ENCODE measurements around the gene ARHGAP22.

Gene ARHGAP22

DNA sequence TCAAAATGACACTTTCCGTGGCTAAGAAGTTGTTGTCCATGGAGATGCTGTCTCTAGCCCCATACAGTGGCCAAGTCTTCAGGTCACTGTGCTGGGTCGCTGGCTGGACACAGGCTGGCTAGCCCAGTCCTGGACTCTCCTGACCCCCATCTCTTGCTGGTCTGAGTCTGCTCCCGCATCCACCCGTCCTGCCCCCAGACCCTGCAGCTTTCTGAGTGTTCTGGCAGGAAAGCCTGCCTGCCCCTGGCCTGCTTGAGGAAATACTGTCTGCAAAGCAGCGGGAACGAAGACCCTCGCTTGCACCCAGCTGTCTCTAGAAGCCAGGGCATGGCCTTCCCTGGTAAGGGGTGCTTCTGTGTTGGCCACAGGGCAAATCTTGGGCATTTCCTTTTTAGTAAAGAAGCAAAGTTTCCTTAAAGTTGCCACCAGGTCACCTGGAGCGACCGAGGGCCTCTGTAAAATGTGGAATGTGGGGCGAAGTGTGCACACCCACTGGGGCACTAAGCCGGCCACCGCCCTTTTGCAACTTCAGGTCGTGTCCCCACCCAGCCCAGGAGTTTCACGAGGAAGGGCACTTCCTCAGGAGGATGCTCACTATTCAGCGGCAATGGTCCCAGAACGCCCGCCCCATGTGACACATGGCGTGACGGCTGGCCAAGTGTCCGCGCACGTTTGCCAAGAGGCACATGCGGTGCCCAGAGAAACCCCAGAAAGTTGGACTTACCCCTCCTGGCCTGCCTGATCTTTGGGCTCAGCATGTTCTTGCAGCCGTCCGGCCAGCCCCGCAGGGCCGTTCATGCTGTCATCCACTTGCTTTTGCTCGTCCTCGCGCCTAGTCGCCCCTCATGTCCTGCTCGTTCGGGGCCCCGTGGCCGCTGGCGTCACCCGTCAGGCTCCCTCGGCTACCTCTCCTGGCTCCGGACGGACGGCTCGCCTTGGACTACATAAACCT, 558 bp downstream of the ARHGAP22 start:
- H3K9me3 Mint-ChIP-seq = no peaks in the 10 kb centered on the region
- H3K27ac Mint-ChIP-seq = peak overlapping the region; percentile 52
- H3K36me3 Mint-ChIP-seq = no peaks in the 10 kb centered on the region
- peak; percentile 10 for ATAC-seq
- peak overlapping the region; percentile 79 for H3K4me3 Mint-ChIP-seq
- peaks cover 34% of the 10 kb centered on the region for H3K27me3 Mint-ChIP-seq
- peaks cover 31% of the 10 kb centered on the region for H3K4me1 Mint-ChIP-seq

DNA sequence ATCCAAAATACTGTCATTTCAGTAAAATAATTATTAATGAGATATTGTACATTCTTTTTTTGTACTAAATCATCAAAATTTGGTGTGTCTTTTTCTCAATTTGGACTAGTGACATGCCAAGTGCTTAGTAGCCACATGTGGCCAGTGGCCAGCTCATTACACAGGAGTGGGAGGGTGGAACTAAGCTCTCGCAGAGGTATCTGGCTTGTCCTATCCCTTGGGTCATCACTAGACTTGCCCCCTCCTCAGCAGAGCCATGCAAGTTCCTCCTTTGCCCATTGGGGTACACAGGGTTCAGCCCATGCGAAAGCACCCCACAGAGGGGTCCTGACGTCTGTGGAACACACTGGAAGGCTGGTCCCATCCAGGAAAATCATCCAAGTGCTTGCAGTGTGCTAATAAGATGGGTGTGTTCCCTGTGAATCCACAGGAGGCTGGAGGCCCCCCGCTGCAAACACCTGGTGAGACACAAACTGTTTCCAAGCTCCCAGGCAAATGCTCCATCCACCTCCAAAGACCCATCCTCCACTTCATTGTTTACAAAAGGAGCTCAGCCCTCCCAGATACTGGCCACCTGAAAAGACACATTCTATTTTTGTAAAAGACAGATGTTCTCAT, 1.3 kb downstream of the ARHGAP22 start:
- Mint-ChIP-seq H3K27ac (peak overlapping the region; percentile 52), H3K4me1 (peaks cover 35% of the 10 kb centered on the region), H3K36me3 (no peaks in the 10 kb centered on the region), H3K4me3 (peak overlapping the region; percentile 79), H3K9me3 (no peaks in the 10 kb centered on the region), H3K27me3 (peaks cover 34% of the 10 kb centered on the region)
- ATAC-seq = no peak

DNA sequence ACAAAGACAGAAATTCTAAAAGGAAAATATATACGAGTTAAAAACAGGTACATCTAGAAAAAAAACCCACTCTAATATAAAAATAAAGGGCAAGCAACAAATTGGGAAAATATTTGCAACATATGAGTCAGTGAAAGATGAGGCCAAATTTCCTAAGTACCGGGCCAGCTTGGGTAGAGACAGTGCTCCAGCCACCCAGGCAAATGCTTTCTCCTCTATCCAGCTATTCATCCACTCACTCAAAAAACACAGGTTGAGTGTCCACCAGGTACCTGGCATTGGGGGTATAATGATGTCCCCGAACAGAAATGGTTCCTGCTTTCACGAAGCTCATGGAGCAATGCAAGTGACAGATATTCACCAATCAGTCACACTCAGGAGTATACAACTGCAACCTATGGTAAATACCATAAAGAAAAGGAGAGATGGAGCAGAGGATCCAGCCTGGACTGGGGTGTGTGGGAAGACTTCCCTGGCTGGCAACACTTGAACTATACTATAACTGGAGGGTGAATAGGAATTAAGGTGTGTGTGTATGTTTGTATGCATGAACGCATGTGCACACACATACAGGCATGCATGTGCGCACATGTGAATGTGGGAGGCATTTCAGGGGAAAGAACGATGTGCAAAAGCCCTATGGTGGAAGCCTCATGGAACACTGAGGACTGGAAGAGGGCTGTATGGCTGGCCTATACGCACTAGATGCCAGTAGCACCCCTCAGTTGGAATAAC, 2.3 kb downstream of the ARHGAP22 start:
- ATAC-seq = no peak

DNA sequence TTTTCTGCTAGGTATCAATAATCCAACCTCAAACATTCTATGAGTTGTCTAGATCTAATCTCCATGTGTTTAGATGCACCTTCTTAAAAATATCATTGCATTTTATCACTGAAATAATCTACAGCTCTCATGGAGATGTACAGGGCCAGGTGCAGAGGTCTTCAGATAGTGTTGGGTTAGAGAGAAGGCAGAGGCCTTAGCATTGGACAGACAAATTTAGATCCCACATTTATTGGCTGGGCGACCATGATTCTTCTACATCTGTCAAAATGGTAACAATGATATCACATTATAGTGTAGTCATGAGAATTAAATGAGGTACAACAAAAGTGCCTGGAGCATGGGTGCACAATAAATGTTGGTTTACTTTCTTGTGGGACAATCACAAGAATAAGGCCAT, 3.1 kb downstream of the ARHGAP22 start:
- Mint-ChIP-seq H3K36me3 (no peaks in the 10 kb centered on the region), H3K4me1 (peaks cover 26% of the 10 kb centered on the region), H3K9me3 (no peaks in the 10 kb centered on the region), H3K4me3 (no peak overlapping the region), H3K27me3 (peaks cover 27% of the 10 kb centered on the region), H3K27ac (no peak overlapping the region)
- no peak for ATAC-seq

More for the DNA sequence above, 2.3 kb downstream of the ARHGAP22 start:
- H3K4me3 Mint-ChIP-seq = no peak overlapping the region
- no peak overlapping the region for H3K27ac Mint-ChIP-seq
- H3K9me3 Mint-ChIP-seq = no peaks in the 10 kb centered on the region
- peaks cover 34% of the 10 kb centered on the region for H3K27me3 Mint-ChIP-seq
- H3K36me3 Mint-ChIP-seq = no peaks in the 10 kb centered on the region
- H3K4me1 Mint-ChIP-seq = peaks cover 32% of the 10 kb centered on the region

DNA sequence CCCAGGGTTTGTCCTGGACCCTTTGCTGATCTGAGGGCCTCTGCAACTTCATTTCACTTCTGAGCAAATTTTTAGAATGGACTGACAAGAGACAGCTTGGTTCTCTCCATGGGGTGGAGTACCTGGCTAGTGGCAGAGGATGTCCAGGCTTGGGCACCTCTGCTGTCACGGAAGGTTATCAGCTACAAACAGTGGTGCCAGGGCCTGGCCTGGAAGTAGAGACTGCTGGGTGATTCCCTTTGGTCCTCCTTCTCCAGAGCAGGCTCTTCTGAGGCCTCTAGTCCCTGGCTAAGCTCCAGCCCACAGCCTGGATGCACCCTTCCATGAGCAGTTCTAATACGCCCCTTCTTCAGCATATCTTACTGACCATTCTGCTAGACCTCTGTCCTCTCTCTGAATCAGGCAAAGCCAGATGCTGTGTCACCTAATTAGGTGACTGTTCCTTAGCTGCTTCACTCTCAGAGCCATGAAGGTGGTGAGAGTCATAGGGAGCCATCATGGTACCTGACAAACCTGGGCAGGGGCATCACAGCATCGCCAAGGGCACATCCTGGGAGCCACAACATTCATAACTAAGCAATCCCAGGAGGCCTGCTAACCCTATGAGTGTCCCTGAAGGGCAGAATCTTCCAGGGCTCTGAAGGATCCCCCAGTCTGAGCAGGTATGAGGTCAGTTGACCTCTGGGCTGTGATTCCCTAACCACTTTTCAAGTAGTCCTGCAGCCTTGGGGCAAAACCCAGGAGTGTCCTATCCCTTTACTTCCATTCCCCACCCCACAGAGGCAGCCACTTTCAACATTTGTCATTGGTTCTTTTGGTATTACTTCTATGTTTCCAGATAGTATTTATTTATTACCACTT, 4.0 kb downstream of the ARHGAP22 start:
- Mint-ChIP-seq H3K27me3 (peaks cover 18% of the 10 kb centered on the region), H3K4me1 (peaks cover 23% of the 10 kb centered on the region), H3K36me3 (no peaks in the 10 kb centered on the region), H3K9me3 (no peaks in the 10 kb centered on the region), H3K4me3 (no peak overlapping the region), H3K27ac (no peak overlapping the region)
- ATAC-seq = no peak

DNA sequence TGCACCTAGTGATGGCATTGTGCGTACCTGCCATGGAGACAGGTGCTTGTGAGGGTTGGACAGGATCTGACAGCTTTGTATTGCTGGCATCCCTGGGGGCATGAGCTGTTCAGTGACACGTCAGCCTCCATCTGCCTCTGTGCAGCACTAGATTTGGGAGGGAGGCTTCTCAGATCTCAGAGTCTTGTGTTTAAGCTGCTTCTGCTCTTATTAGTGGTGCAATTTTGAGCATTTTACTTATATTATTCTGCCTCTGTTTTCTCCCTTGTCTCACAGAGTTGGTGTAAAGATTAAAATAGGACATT, 5.1 kb downstream of the ARHGAP22 start:
- Mint-ChIP-seq H3K4me3 (no peak overlapping the region), H3K27me3 (peaks cover 17% of the 10 kb centered on the region), H3K9me3 (no peaks in the 10 kb centered on the region), H3K27ac (peak overlapping the region; percentile 28), H3K4me1 (peaks cover 23% of the 10 kb centered on the region), H3K36me3 (no peaks in the 10 kb centered on the region)
- no peak for ATAC-seq

GRCh38 chr10:48598936-48599829, 5.7 kb downstream of the ARHGAP22 start:
- Mint-ChIP-seq H3K4me3 (no peak overlapping the region), H3K36me3 (no peaks in the 10 kb centered on the region), H3K9me3 (no peaks in the 10 kb centered on the region), H3K4me1 (peaks cover 19% of the 10 kb centered on the region), H3K27me3 (peaks cover 12% of the 10 kb centered on the region), H3K27ac (peak overlapping the region; percentile 28)
- no peak for ATAC-seq

- peaks cover 7% of the 10 kb centered on the region for H3K27me3 Mint-ChIP-seq
- peaks cover 12% of the 10 kb centered on the region for H3K4me1 Mint-ChIP-seq
- no peaks in the 10 kb centered on the region for H3K36me3 Mint-ChIP-seq
- no peak for ATAC-seq
- no peak overlapping the region for H3K27ac Mint-ChIP-seq
- H3K9me3 Mint-ChIP-seq = no peaks in the 10 kb centered on the region
- no peak overlapping the region for H3K4me3 Mint-ChIP-seq
These were observed 6.5 kb downstream of the ARHGAP22 start for GRCh38 chr10:48598243-48598935.

DNA sequence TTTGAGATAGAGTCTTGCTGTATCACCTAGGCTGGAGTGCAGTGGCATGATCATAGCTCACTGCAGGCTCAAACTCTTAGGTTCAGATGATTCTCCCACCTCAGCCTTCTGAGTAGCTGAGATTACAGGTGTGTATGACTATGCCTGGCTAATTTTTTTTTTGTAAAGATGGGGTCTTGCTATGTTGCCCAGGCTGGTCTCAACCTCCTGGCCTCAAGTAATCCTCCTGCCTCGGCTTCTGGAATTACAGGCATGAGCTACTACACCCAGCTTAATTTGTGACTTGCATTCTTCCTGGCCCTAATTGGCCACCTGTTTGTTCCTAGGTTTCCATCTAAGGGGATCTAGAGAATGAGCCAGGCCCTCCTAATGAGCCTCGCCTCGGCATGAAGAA, 9.3 kb downstream of the ARHGAP22 start:
- H3K27me3 Mint-ChIP-seq = peaks cover 7% of the 10 kb centered on the region
- H3K36me3 Mint-ChIP-seq = no peaks in the 10 kb centered on the region
- no peak overlapping the region for H3K4me3 Mint-ChIP-seq
- no peak for ATAC-seq
- H3K4me1 Mint-ChIP-seq = peaks cover 6% of the 10 kb centered on the region
- H3K9me3 Mint-ChIP-seq = no peaks in the 10 kb centered on the region
- H3K27ac Mint-ChIP-seq = no peak overlapping the region

DNA sequence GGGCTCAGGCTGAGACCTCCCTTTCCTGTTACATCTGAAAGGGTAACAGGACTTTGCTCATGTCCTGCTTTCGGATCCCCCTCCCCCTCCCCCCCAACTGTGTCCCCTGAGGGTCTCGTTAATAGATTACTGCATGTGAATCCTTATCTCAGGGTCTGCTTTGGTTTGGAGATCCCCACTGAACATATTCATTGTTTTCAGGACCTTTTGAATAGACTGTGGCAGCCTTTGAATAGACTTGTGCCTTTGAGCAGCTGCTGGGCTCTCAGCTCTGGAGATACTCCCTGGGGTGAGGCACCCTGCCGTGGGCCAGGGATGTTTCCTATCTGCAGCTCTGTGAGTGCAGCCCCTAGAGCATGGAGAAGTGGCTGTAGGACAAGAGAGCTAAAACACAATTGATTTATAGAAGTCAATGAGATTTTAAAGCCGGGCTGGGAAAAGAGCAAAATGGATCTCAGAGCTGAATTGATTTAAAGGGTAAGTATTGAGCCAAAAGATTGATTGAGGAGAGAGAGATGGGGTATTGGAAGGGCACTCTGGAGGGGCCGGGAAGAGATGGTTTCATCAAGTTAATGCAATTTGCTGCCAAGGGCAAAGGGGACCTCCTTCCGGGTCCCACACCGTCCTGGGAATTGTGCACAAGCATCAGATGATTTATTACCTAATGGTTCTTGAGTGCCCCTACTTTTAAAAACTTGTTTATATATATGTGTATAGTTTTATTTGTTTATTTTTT, 9.9 kb downstream of the ARHGAP22 start:
- Mint-ChIP-seq H3K4me3 (no peak overlapping the region), H3K4me1 (peaks cover 6% of the 10 kb centered on the region)
- no peak for ATAC-seq

DNA sequence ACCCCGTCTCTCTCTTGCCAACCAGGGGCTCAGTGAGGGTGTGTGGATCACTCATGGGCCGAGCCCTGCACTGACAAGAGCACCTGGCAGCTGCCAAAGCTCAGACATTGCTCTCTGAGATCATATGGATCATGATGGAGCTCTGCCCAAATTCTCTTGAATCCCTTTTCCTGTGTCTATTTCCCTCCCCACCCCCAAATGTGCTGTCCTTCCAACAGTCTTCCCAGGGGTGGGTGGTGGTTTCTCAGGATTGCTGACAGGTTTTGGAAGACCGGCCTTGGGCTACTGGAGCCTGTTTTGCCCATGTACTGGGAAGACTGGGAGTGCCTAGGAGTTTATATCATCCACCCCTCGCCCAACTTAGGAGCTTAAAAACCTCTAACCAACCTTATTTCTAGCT, 10.5 kb downstream of the ARHGAP22 start:
- peaks cover 7% of the 10 kb centered on the region for H3K27me3 Mint-ChIP-seq
- H3K4me3 Mint-ChIP-seq = no peak overlapping the region
- ATAC-seq = no peak
- no peaks in the 10 kb centered on the region for H3K36me3 Mint-ChIP-seq
- no peak overlapping the region for H3K27ac Mint-ChIP-seq
- H3K9me3 Mint-ChIP-seq = no peaks in the 10 kb centered on the region
- peaks cover 6% of the 10 kb centered on the region for H3K4me1 Mint-ChIP-seq

More for the DNA sequence above, 9.9 kb downstream of the ARHGAP22 start:
- Mint-ChIP-seq H3K27ac (no peak overlapping the region), H3K36me3 (no peaks in the 10 kb centered on the region), H3K9me3 (no peaks in the 10 kb centered on the region), H3K27me3 (peaks cover 7% of the 10 kb centered on the region)

DNA sequence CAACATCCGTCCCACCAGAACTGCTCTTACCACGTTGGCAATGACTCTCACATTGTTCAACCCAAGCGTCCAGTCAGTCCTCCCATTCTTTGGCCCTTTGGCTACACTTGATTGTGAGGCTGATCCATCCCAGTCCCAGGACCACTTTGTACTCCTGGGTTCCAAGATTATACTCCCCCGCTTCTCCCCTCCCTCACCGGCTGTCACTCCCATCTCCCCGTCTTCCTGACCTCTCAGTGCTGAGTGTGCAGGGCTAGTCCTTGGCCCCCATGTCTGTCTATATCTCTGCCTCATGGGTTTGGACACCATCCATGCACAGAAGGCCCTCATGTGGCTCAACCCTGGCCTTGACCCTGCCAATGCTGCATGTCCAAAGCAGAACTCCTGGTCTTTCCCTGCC, 12.5 kb downstream of the ARHGAP22 start:
- Mint-ChIP-seq H3K9me3 (no peaks in the 10 kb centered on the region), H3K36me3 (no peaks in the 10 kb centered on the region), H3K27me3 (peaks cover 7% of the 10 kb centered on the region), H3K4me3 (no peak overlapping the region), H3K27ac (peak overlapping the region; percentile 36), H3K4me1 (no peaks in the 10 kb centered on the region)
- no peak for ATAC-seq

GRCh38 chr10:48590945-48591344, 13.9 kb downstream of the ARHGAP22 start:
- H3K27me3 Mint-ChIP-seq = peaks cover 7% of the 10 kb centered on the region
- ATAC-seq = no peak
- H3K4me3 Mint-ChIP-seq = no peak overlapping the region
- H3K27ac Mint-ChIP-seq = no peak overlapping the region
- peaks cover under 1% of the 10 kb centered on the region for H3K4me1 Mint-ChIP-seq
- H3K36me3 Mint-ChIP-seq = no peaks in the 10 kb centered on the region
- no peaks in the 10 kb centered on the region for H3K9me3 Mint-ChIP-seq

Measured in stimulated activated memory B cell treated with anti-CD40 and anti-IgM and Interleukin-4, amounts not matched to agents 10 μg/mL and 1 μg/mL and 100 μg/mL, for 72 hours (primary cell).